HG02623 (cell line): ENCODE results near the gene CBLB.

Source experiments
- ATAC-seq: cut with Tn5 transposase; IDR thresholded peaks from one replicate; pipeline ENCODE4 v1.9.1; 2021; ENCODE audit warnings: moderate library complexity; ENCODE audit not compliant: unreplicated experiment

Gene CBLB

DNA sequence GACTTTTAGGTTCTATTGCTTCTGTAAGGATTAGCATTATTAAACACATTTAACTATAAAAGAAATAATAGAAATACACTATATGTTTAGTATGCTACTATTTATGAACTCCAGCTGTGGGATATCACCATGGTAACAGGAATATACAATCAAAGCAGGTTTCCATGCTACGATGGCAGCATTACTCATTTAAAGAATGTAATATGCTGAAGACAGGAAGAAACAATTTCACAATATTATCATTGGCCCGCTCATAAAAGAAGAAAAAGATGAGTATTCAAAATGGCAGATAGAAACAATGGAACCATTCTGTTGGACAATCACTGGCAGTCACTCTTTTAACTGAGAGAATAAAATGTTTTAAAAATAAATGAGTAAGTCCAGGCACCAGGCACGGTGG, 153.4 kb downstream of the CBLB start:
- no peak for ATAC-seq

DNA sequence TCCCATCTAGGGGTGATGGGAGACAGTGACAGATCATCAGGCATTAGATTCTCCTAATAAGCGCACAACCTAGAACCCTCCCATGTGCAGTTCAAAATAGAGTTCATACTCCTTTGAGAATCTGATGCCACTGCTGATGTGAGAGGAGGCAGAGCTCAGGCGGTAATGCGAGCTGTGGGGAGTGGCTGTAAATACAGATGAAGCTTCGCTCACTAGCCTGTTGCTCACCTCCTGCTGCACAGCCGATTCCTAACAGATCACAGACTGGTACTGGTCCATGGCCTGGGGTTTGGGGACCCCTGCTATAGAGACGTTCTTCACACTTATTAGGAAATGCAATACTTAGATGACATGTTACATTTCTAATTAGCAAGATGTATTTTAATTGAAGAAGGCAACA, 154.4 kb downstream of the CBLB start:
- no peak for ATAC-seq

- ATAC-seq = no peak
Observed at GRCh38 chr3:105708980-105709379, 159.8 kb downstream of the CBLB start.

DNA sequence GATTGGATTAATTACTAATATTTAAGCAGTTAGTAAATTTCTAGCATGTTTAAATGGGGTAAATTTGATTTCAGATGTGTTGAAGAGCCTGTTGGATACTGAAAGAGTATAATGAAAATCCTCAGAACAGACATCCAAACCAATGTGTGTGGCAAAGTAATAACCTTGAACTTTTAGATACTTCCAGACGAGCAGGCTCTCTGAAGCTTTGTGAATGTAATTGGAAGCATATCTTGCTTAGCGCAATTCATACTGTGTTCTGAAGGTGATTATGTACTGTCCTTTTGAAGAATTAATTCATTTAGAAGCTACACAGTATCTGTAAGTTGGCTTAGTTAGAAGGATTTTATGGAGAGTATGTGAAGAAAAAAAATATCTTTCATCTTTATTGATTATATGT, 161.8 kb downstream of the CBLB start:
- ATAC-seq = no peak

DNA sequence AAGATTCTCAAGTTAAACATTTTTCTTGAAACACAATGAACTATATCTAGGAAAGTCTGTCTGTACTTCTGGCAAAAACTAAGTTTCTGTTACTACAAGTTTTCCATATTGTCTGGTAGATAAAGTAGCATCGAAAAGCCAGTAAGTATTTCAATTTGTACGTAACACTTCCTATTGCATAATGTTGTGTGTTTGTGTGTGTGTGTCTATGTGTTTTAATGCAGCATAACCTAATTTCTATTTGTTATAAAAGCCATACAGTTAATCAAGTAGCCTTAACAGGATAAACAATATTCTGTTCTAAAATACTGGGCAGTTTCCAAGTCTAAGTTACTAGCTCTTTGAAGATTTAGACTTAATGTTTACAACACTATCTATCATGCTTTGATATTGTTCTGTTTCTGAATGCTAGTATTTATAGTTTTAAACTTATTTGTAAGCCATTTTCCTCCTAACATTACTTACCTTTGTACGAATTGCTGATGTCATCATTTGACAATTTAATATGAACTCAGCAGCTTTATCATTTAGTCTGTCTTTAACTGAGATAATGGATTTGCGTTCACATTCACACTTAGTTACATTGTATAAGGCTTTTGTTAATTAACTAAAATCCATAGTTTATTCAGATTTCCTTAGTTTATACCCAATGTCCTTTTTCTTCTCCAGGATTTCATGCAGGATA, 163.9 kb downstream of the CBLB start:
- ATAC-seq = no peak

GRCh38 chr3:105700575-105700974, 168.2 kb downstream of the CBLB start:
- ATAC-seq = no peak

DNA sequence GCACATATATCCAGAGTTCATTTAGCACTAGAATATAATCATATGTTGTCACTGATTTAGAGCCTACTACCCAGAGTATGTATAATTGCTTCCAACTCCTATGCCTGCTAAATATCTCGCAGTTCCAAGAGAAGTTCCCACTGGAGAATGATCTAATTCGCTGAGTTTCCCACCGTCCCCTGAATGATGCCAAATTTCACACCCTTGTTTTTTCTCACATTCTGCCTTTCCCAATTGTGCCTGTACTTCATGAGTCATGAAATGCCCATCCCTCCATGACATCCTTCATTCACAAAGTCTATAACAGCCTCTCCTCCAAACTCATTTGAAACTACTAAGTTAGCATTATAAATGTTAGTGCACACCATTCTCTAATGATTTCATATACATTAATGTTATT, 177.2 kb downstream of the CBLB start:
- no peak for ATAC-seq

DNA sequence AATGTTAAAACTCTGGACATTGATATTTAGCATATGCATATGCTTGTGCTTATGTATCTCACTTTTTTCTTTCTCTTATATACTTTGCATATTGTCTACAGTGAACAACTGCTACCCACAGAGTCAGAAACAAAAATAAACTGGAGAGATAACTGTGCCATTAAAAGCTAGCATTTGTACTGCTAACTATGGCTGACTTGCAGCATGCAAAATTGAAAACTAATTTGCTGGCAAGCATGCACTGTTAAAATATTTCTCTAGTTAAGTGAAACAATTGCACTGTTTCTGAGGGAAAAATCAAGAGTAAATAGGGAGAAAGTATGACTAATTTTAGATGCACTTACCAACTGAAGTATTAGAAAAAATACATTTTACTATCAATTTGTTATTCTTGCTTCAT, 177.8 kb downstream of the CBLB start:
- ATAC-seq = no peak

- ATAC-seq = no peak
Observed at GRCh38 chr3:105688821-105689220, 180.0 kb downstream of the CBLB start.

DNA sequence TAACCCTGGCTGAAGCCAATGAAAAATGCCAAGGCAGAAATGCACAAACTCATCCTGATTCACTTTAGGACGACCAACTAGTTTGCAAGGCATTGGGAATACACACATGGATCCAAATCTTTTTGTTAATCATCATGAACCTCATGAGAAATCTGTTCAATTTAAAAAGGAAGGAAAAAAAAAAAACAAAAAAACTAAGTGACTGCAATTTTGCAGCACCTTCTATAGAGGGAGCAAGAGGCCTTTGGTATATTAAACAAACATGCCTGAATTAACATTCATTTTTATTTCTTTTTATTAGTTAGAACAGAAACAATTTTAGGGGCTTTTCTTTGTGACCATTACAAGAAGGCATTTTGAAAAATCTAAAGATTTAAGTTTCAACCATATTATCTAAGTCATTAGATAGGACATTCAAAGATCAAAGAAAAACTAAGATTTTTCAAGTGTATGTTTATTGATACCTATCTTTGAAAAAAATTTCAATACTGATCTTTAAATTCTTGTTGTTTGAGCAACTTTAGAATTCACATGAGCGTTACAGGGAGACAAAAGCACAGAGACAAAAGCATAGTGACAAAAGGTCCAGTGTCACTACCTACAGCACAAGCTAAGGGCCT, 182.4 kb downstream of the CBLB start:
- ATAC-seq = no peak

DNA sequence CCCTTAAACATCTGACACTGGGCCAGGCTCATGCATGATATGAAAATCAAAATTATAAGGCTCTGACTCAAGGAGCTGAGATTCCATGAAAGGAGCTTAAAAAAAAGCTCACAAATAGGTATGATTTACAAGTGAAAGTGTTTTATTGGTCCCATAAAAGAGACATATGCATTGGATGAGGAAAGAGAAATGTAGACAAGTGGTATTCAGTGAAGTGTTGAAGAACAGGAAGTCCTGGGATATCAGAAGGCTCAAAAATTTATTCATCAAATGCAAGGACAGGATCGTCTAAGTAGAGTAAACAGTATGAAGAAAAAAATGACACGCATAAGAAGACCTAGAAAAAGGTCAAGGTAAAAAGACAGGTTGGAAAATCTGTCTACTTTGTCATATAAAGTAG, 188.9 kb downstream of the CBLB start:
- ATAC-seq = no peak

DNA sequence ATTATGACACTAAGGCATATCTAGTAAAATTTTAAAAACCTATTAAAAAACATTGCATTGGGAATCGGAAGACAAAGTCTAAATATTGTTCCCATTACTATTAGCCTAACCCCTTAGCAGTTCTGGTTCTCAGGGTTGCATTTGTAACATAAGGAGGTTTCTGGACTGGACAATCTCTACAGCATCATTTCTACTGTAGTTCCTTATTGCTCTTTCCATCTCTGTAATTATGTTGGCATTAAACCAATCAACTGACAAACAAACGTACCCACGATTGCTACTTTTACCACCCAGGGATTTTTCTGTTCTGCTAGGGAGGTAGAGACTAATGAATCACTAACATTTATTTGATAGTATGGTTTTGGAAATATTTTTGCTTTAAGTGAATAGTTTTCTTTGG, 190.8 kb downstream of the CBLB start:
- no peak for ATAC-seq

- no peak for ATAC-seq
Observed at GRCh38 chr3:105676621-105677300, 192.1 kb downstream of the CBLB start.

DNA sequence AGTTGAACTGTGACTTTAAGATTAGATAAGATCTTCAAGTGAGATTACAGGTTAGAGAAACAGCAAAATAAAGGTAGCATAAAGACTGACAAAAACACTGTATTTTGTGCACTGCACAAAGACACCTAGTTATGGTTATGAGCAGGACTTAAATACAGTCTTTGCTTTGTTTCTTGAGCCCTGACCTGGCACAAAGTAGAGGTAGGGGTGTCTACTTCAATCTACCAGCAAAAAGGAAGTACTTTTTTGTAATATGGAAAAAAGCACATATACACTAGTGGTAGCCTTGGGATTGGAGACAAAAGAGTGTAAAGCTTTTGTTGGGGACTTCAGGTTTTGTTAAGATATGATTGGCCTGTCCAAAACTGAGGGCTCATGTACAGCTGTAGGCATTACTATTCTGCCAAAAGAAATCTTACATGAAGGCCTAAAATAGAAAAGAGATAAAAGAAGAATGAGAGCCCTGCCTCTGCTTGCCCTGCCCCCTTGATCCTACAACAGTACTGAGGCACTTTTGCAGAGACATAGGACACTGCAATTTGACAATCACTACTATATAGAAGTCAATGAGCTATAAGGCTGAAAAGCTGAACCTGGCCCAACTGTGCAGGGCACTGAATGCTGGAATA, 194.3 kb downstream of the CBLB start:
- no peak for ATAC-seq

DNA sequence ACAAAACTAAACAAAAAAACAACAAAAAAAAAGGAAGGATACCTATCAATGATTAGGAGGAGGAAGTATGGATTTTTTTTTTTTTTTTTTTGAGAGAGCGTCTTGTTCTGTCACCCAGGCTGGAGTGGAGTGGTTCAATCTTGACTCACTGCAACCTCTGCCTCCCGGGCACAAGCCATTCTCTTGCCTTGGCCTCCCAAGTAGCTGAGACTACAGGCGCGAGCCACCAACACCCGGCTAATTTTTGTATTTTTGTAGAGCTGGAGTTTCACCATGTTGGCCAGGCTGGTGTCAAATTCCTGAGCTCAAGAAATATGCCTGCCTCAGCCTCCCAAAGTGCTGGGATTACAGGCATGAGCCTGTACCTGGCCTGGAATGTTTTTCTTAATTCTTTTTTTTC, 195.8 kb downstream of the CBLB start:
- no peak for ATAC-seq

DNA sequence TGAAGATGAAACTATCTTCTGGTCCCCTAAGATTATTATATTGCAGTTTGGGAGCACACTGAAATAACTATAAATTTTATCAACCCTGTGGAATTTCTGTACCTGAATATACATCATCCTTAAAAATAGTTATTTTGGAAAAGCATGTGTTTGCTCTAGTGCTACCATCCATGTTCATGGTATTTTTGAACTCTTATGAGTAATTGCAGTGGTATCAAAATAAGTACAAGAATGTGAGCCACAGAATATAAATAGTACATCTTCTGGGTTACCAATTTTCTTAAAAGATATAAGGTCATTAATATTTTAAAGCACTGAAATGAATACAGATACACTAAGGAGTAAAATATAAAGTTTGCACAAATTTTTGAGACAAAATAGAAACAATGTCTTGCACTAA, 206.5 kb downstream of the CBLB start:
- ATAC-seq = no peak

DNA sequence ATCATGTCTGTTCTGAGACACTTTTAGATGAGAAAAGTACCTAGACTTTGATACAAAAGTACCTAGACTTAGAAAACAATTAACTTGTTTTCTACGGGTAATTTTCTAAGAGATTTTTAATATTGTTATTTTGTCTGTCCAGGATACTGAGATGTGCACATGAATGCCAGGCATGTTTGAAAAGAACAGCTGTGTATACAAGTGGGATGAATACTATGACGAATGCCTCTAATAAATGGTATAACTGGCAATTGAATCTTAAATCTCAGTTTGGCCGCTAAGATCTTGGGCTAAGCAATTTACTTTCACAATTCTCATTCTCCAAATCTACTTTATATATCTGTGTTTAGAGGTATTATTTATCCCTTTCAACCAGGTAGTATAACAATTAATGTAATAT, 207.4 kb downstream of the CBLB start:
- ATAC-seq = no peak

DNA sequence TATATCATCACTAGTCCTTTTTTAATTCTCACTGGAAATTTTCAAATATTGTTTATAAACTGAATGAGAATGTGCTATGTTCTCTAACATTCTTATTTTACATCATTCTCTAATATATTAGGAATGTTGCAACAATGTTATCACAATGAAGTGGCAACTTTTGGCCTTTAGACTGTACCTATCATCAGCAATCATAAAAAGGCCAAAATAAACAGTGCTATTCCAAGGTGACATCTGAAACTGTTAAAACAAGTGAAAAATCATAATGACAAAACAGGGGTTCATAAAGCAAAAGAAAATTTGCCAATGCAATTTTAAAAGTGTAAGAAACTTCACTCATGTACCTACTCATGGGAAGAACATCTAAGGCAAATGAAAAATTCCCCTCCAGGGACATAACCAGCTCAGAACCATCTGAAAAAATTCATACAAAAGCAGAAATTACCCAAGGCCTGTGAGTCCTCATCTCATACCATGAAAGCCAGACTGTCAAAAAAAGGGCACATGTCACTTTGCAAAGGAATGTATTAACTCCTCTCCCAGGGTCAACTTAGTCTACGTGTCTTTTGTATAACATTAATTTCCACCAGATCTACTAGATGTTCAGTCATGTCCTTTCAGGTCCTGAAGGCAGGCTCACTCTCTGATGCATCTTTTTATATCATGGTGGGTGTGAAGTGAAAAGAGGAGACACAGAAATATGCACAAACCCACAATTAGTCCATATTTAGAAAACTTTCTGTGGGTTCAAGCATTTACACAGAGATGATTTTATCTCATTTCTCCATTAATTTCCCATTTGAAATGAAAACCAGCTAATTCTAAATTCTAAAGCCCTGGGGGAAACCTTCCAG, 211.9 kb downstream of the CBLB start:
- no peak for ATAC-seq

GRCh38 chr3:105653868-105654267, 214.9 kb downstream of the CBLB start:
- no peak for ATAC-seq

GRCh38 chr3:105653166-105653565, 215.6 kb downstream of the CBLB start:
- ATAC-seq = no peak

DNA sequence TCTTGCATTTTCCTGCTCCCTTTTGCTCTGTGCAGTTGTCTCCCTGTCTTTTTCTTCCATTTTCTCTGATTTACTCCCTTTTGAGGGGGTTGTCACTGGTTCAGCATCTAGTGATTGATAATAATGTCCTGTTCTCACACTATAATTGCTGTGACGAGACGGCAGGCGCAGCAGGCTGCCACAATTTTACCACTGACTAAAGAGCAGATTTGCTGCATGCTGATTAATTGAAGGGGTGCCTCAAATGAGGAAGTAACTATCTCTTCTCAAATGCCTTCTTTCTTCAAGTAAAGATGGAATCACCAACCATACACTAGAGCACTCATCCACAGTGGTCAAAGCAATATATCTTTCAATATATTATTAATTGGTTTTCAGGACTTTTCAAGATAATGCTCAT, 219.3 kb downstream of the CBLB start:
- no peak for ATAC-seq
